GM10266 (cell line): ENCODE data around the gene SLC5A8.

Experiments used
- DNase-seq: peaks from one replicate; pipeline ENCODE4 v3.0.0; 2012; ENCODE audit errors: extremely low spot score
- TF ChIP-seq, protein P1 (sequence below): IDR thresholded peaks from 2 replicates; pipeline ENCODE4 v1.5.1; 2012; ENCODE audit warnings: mild to moderate bottlenecking, low read depth; ENCODE audit not compliant: control insufficient read depth, insufficient read depth; ENCODE audit errors: missing control alignments

The SLC5A8 gene

DNA sequence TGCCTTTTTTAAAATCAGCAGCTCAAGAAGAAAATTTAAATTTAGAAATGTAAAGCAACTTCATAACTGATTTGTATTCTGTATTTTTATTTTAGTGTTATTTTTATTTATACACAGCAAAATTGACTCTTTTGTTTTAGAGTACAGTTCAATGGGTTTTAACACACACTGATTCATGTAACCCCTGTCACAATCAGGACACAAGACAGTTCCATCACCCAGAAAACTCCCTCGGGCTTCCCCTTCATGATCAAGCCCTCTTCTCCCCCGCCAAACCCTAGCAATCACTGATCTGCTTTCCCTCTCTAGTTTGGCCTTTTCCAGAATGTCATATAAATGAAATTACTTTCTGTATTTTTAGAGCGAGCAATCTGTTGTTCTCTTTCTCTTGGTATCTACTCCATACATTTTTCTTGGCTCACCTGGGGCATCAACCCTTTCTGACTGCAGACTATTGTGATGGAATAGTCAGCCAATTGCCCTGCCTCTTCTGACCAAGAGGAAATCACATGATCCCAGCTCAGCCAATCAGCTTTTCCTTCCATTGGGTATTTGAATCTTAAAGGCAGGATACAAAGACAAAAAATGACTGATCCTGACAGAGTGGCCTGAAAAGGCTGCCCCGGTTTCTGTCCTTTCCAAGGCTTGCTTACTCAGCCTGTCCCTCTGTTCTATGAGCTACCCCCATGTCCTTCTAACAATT lies 5.3 kb downstream of the SLC5A8 start:
- DNase-seq = no peak

DNA sequence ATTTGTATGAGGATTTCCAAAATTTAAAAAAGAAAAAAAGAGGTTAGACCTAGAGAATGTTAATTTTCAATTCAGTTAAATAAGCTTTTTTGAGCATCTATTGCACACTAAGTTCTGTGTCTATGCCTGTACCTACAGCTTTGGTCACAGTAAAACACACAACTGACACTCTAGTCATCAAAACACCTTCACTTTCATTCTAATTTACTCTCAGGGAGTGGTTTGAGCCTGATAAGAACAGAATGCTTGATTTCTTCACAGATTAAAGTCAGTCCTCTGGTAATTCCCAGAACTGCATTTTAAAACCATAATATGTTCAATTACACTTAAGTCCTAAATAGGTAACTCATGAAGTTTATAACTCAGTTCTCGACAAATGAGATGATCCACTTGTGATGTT lies 9.2 kb downstream of the SLC5A8 start:
- DNase-seq = no peak
- TF ChIP-seq, protein P1, sequence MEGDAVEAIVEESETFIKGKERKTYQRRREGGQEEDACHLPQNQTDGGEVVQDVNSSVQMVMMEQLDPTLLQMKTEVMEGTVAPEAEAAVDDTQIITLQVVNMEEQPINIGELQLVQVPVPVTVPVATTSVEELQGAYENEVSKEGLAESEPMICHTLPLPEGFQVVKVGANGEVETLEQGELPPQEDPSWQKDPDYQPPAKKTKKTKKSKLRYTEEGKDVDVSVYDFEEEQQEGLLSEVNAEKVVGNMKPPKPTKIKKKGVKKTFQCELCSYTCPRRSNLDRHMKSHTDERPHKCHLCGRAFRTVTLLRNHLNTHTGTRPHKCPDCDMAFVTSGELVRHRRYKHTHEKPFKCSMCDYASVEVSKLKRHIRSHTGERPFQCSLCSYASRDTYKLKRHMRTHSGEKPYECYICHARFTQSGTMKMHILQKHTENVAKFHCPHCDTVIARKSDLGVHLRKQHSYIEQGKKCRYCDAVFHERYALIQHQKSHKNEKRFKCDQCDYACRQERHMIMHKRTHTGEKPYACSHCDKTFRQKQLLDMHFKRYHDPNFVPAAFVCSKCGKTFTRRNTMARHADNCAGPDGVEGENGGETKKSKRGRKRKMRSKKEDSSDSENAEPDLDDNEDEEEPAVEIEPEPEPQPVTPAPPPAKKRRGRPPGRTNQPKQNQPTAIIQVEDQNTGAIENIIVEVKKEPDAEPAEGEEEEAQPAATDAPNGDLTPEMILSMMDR = no peak

More for the DNA sequence above, 5.3 kb downstream of the SLC5A8 start:
- TF ChIP-seq, protein P1 = no peak

DNA sequence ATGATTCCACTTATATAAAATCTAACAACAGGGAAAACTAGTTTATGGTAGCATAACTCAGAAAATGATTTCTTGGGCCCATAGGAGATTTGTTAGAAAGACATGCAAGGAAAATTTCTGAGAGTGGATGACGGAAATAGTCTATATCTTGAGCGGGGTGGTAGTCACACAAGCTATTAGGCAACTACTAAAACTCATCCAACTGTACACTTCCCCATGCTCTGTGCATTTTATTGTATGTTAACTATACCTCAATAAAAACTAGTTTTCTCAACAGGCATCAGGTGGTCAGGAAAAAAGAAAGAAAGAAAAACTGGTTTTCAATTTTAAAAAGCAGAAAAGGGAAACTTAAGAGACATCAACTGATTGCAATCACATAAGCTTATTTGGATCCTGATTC lies 9.9 kb downstream of the SLC5A8 start:
- TF ChIP-seq, protein P1 = no peak
- DNase-seq = no peak

DNA sequence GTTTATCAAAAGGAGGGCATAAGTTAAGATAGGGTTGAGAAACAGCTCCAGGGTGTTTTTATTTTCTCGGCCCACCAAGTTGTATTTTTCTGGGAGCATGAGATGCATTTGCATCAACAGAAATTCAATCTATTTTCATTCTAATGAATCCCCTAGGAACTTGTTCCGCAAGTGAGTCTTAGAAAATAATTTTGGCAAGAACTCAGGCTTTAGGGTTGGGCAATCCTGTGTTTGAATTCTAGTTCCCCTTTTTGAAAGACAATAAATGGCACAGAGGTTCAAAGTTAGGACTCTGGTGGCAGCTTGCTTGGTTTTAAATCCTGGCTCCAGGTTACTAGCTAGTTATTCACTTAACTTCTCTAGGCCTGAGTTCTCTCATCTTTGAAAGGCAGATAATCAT lies 23.7 kb downstream of the SLC5A8 start:
- no peak for DNase-seq
- TF ChIP-seq, protein P1 = no peak

DNA sequence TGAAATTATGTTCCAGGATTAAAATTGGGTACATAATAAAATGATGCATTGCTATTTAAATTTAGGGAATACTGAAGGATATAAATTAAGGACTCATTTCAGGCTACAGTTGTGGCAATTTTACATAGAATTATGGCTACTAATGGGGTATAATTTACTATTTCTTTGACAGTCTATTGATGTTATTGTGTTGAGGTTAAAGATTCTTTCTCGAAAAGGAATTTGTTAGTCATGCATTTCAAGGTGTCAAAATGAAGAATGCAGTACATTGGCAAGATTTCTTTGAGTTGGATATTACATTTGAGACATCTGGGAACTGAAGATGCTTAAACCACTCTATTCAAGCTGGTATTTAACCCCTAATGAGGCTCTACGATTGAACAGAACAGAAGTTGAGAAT lies 28.3 kb downstream of the SLC5A8 start:
- no peak for DNase-seq
- TF ChIP-seq, protein P1 = no peak

DNA sequence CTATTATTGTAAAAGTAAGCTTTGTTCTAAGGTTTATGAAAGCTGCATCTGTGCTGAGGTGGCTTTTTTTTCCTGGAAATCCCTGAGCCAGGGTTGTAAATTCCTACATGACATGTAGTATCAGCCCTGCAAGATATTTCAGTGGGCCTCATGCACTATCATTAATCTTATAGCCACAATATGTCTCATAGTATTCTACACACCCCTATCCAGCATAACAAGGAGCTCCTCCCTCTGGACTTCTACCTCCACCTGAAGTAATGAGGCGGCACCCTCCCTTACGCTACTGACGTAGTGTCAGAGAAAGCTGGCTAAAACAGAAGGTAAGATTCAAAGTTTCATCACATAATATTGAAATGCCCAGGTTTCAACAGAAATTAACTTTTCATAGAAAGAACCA lies 35.5 kb downstream of the SLC5A8 start:
- DNase-seq = no peak
- TF ChIP-seq, protein P1 = no peak

DNA sequence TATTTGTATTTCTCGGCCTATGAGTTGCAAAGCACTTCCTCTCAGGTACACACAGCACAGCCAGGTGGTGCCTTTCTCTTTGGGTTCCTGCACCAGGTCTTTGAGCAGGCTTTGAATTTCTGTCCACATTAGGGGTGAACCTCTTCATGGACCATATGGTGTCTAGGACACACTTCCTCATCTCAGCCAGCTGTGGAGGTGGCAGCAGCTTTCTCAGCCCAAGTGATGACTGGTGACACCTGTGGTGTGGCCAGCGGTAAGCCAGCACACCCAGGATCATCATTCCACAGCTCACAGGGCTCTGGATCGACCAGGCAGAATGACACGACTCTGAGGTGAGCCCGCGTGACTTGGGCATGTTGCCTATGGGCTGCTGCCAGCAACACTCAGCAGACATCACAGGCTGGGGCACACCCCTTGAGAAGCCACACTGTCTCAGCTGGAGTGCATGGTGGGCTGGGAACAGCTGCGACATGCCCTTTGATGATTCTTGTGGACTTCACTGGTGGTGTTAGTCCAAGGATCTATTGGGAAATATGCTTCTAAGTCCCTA lies 36.8 kb downstream of the SLC5A8 start:
- TF ChIP-seq, protein P1 = no peak
- DNase-seq = no peak
